HG03469 (cell line): ENCODE results near the gene HAGHL.
"Not testable (repeated sequence)": the region's sequence is repeated elsewhere in the genome, so short reads cannot be mapped to it uniquely, and the experiment has no call there.

ENCODE experiments used
- ATAC-seq: cut with Tn5 transposase; IDR thresholded peaks from one replicate; pipeline ENCODE4 v1.9.1; 2021; ENCODE audit warnings: mild to moderate bottlenecking, moderate library complexity, moderate number of reproducible peaks; ENCODE audit not compliant: unreplicated experiment

HAGHL gene

GRCh38 chr16:766820-767640 is 40.1 kb downstream of the HAGHL start:
- no peak for ATAC-seq

GRCh38 chr16:767743-768235 is 40.9 kb downstream of the HAGHL start:
- ATAC-seq, result no peak

DNA sequence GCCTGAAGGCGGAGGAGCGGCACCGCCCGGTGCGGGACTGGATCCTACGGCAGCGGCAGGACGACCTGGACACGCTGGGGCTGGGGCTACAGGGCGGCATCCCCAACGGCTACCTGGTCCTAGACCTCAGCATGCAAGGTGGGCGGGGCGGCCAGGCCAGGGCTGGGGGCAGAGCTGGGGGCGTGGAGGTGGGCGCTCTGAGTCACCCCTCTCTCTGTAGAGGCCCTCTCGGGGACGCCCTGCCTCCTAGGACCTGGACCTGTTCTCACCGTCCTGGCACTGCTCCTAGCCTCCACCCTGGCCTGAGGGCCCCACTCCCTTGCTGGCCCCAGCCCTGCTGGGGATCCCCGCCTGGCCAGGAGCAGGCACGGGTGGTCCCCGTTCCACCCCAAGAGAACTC is 41.5 kb downstream of the HAGHL start:
- no peak for ATAC-seq

- no peak for ATAC-seq
Observed at GRCh38 chr16:769184-769784, 42.4 kb downstream of the HAGHL start.

- no peak for ATAC-seq
Observed at GRCh38 chr16:769934-770333, 43.0 kb downstream of the HAGHL start.

DNA sequence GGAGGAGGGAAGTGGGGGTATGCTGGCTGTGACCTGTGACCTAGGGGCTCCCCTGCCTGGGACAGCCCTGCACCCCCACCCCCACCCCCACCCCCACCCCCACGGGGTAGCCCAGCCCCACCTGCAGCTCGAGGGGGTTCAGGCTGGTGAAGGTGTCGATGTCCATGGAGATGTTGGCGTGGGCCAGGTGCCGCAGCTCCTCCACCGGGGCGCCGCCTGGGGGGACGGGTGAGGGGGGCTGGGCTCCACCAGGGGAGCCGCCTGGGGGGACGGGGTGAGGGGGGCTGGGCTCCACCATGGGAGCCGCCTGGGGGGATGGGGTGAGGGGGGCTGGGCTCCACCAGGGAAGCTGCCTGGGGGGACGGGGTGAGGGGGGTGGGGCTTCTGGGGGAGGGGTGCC is 43.5 kb downstream of the HAGHL start:
- no peak for ATAC-seq

- ATAC-seq, result no peak
Observed at GRCh38 chr16:772959-773358, 46.1 kb downstream of the HAGHL start.

DNA sequence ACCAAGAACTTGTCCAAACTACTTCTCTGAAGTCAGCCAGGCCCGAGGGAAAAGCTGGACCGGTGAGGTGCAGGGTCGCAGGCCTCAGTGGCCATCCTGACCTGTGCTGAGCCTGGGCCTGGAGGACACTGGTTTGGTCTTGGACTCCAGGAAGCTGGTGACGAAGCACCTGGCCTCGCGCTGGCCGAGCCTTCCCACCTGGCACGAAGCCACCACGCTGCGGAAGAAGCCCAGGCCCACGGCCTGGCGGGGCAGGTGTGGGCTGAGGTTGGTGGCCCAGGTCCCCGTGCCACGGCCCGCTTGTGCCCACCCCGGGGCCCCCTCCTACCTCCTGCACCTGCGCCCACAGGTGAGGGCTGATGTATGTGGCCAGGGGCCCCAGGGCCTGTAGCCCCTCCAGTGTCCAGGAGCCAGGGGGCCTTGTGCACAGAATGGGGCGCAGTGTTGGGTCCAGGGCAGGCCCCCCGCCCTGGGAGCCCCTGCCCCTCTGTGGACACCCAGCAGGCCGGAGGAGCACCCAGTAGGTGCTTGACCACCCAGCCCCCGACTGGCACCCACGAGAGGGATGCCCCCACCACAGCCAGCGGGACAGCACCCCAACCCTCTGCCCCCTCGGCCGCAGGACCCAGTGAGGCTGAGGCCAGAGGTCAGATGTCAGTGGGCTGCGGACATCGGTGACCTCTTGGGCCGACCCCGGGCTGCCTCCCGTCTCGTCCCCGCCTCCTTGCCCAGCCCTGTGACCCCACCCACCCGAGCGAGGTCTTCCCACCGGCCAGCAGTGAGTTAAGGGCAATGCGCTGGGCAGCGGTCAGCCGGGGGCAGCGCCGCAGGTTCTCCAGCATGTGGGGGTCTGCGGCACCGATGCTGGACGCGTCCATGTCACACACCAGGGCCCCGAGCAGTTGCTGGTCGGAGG is 47.4 kb downstream of the HAGHL start:
- ATAC-seq, result no peak

DNA sequence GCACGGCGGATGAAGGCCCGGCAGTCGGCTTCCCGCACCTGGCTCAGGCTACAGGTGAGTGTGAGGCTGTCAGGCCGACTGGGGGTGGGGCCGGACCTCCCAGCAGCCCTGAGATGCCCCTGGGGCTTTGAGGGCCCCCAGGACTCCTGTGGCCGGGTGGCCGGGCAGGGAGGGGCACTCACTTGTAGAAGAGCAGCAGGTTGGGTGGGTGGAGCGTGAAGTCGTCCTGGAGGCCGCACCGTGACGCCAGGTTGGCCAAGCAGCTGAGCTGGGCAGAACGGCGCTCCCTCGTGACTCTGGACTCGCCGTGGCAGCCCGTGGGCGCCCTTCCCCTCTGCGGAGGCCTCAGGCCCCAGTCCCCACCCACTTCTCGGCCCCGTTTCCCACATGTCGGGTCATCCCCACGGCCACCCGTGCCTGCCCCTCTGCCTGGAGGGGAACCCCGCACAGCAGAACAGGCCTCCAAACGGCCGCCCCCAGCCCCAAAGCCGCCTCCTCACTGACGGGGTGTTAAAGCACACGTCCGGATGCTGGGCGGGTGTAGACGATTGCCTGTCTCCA is 48.4 kb downstream of the HAGHL start:
- no peak for ATAC-seq

DNA sequence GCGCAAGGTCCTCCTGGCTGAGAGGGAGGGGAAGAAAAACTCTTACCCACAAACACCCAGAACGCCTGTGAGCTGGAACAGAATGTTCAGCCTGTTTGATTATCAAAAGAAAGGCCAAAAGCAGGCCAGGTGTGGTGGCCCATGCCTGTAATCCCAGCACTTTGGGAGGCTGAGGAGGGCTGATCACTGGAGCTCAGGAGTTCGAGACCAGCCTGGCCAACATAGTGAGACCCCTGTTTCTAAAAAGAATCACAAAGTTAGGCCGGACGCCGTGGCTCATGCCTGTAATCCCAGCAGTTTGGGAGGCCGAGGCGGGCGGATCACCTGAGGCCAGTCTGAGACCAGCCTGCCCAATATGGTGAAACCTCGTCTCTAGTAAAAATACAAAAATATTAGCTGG is 49.4 kb downstream of the HAGHL start:
- not testable (repeated sequence) for ATAC-seq

GRCh38 chr16:776824-777223 is 49.9 kb downstream of the HAGHL start:
- no peak for ATAC-seq

DNA sequence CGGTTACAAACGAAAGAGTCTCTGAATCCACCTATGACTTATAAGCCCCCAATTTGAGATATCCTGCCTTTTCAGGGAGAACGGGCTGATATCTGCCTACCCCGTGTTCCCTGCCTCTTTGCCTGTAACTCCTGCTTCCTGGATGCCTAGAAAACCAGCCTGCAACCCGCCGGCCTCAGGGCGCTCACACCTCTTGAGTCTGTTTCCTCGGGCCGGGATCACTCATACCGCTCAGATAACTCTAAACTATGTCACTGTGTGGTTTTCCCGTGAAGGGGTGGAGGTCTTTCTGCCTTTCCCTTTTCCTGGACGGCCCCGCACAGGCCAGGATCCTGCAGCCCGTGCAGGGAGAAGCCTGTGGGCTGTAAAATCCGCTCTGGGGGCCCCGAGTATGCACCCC is 50.9 kb downstream of the HAGHL start:
- no peak for ATAC-seq

GRCh38 chr16:778447-778846 is 51.5 kb downstream of the HAGHL start:
- no peak for ATAC-seq

DNA sequence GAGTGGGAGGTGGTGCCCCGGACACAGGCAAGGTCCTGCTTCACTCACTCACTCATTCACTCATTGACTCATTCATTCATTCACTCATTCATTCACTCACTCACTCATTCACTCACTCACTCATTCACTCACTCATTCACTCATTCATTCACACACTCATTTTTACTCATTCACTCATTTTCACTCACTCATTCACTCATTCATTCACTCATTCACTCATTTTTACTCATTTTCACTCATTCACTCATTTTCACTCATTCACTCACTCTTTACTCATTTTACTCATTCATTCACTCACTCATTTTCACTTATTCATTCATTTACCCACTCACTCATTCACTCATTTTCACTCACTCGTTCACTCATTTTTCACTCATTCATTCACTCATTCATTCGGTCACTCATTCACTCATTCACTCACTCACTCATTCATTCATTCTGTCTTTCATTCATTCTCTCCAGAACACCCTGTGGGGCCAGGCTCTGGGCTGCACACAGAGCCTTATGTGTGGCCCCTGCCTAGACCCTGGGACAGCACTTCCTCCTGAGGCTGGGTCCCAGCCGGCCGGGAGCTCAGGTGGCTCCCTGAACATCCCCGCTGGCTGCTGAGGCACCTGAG is 52.1 kb downstream of the HAGHL start:
- no peak for ATAC-seq
